ENCODE measurements around the gene TECPR2. TPM values are rescaled to one million over a fixed set of nuclear protein-coding genes. Genes with fewer than 3 reads are reported as not detected.

The TECPR2 gene
- total and polyA plus RNA-seq, 10 of the 15 experiments (the other 5 are each of a cell fraction or from before 2014, with no cell fraction given): 0.15 to 10.0 (median 3.0) TPM

GRCh38 chr14:102362545-102363181, at the start of gene TECPR2, which contains the start of gene CINP (continued):
- TF ChIP-seq NR2F1 (conservative IDR thresholded peaks at IDR 0.05) (no peak), REST (IDR thresholded peaks at IDR 0.05; ENCODE audit: low read depth, low read length) (no peak; the same call in 1 of the 2 replicates), RBBP5 (conservative IDR thresholded peaks at IDR 0.05) (no peak), SREBF2 (IDR thresholded peaks at IDR 0.05; ENCODE audit: low read length) (no peak), TCF3 (IDR thresholded peaks at IDR 0.05; ENCODE audit: borderline replicate concordance, insufficient read depth, low read depth, low read length) (peak; percentile 89), PAX5 (IDR thresholded peaks at IDR 0.05; ENCODE audit: borderline replicate concordance, low read depth, low read length) (no peak), SMAD1 (IDR thresholded peaks at IDR 0.05; ENCODE audit: low read depth, partially characterized antibody) (peak; percentile 33), CUX1 (IDR thresholded peaks at IDR 0.05; ENCODE audit: insufficient replicate concordance, low read depth, low read length) (no peak), BCL3 (IDR thresholded peaks at IDR 0.05; ENCODE audit: borderline replicate concordance, insufficient read depth, low read depth, low read length, poor library complexity, severe bottlenecking) (peak; percentile 50), ZNF274 (IDR thresholded peaks at IDR 0.05; ENCODE audit: insufficient read depth, insufficient read length) (no peak), MYB (IDR thresholded peaks at IDR 0.05; ENCODE audit: borderline replicate concordance, low read depth, low read length) (no peak), NKRF (conservative IDR thresholded peaks at IDR 0.05) (no peak; the same call in 1 of the 2 replicates)
- TF ChIP-seq, protein P1, sequence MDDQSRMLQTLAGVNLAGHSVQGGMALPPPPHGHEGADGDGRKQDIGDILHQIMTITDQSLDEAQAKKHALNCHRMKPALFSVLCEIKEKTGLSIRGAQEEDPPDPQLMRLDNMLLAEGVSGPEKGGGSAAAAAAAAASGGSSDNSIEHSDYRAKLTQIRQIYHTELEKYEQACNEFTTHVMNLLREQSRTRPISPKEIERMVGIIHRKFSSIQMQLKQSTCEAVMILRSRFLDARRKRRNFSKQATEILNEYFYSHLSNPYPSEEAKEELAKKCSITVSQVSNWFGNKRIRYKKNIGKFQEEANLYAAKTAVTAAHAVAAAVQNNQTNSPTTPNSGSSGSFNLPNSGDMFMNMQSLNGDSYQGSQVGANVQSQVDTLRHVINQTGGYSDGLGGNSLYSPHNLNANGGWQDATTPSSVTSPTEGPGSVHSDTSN (IDR thresholded peaks at IDR 0.05; ENCODE audit: insufficient replicate concordance, low read depth, low read length): no peak

Measured in GM12878 (cell line).